ENCODE measurements around the gene CELSR1. TPM values are rescaled to one million over a fixed set of nuclear protein-coding genes. Genes with fewer than 3 reads are reported as not detected.

The CELSR1 gene
- total RNA-seq, 3 donors from 2014 or later, result 1.9 to 4.2 (median 2.5) TPM

- DNase-seq (peak in 1 of 3 donors; percentile 25), ATAC-seq (no peak)
- Histone ChIP-seq H3K4me1 (ENCODE audit: low read depth) (no peaks in the 10 kb centered on the region), H3K4me3 (no peak overlapping the region), H3K36me3 (ENCODE audit: low read depth) (no peaks in the 10 kb centered on the region), H3K9me3 (no peaks in the 10 kb centered on the region)
- no peak for TF ChIP-seq CTCF (IDR thresholded peaks at IDR 0.05)
- intact Hi-C loops (cut with DNase I, micrococcal nuclease), result no loop called here
Measured at GRCh38 chr22:46362934-46363515, 174.4 kb downstream of the CELSR1 start.

- DNase-seq (peak in 1 of 3 donors; percentile 18), ATAC-seq (no peak)
- intact Hi-C loops (cut with DNase I, micrococcal nuclease), result no loop called here
- Histone ChIP-seq H3K36me3 (ENCODE audit: low read depth) (no peaks in the 10 kb centered on the region), H3K4me3 (no peak overlapping the region), H3K4me1 (ENCODE audit: low read depth) (no peaks in the 10 kb centered on the region), H3K9me3 (no peaks in the 10 kb centered on the region)
- TF ChIP-seq CTCF (IDR thresholded peaks at IDR 0.05), result no peak
Measured at GRCh38 chr22:46362203-46362933, 175.1 kb downstream of the CELSR1 start.

DNA sequence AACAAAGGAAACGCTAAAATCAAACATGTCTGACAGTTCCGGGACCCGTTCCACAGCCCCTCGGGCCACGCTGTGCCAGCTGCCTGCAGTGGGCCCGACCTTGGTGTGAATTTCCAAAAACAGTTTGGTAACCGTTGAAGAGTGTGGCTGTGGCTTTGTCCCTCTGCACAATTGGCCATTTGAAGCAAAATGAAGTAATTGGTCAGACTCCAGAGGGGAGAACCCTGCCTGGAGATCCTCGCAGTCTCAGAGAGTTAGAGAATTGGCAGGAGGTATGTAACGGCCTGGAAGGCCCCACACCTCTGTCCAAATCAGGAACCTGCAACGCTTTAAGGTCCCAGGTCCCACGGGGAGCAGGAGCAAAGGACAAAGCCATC, 175.6 kb downstream of the CELSR1 start:
- ATAC-seq (no peak), DNase-seq (peak in 1 of 3 donors; percentile 7)
- no peak for TF ChIP-seq CTCF (IDR thresholded peaks at IDR 0.05)
- Histone ChIP-seq H3K4me3 (no peak overlapping the region), H3K9me3 (no peaks in the 10 kb centered on the region), H3K4me1 (ENCODE audit: low read depth) (no peaks in the 10 kb centered on the region), H3K36me3 (ENCODE audit: low read depth) (no peaks in the 10 kb centered on the region)
- intact Hi-C loops (cut with DNase I, micrococcal nuclease), result no loop called here

GRCh38 chr22:46360891-46361290, 176.5 kb downstream of the CELSR1 start:
- ATAC-seq, result no peak
- Histone ChIP-seq H3K9me3 (no peaks in the 10 kb centered on the region), H3K36me3 (ENCODE audit: low read depth) (no peaks in the 10 kb centered on the region), H3K4me1 (ENCODE audit: low read depth) (no peaks in the 10 kb centered on the region), H3K4me3 (no peak overlapping the region)
- TF ChIP-seq CTCF (IDR thresholded peaks at IDR 0.05), result no peak
- intact Hi-C loops (cut with DNase I, micrococcal nuclease), result no loop called here
- DNase-seq, result peak in 1 of 3 donors; percentile 7

- H3K36me3 ChIP-seq (ENCODE audit: low read depth), result no peaks in the 10 kb centered on the region
- no peak for TF ChIP-seq CTCF (IDR thresholded peaks at IDR 0.05)
- H3K9me3 ChIP-seq, result no peaks in the 10 kb centered on the region
- DNase-seq (peak in 1 of 3 donors; percentile 13), ATAC-seq (no peak)
- H3K4me1 ChIP-seq (ENCODE audit: low read depth), result no peaks in the 10 kb centered on the region
- H3K4me3 ChIP-seq, result no peak overlapping the region
- intact Hi-C loops (cut with DNase I, micrococcal nuclease), result no loop called here
Measured at GRCh38 chr22:46360097-46360496, 177.3 kb downstream of the CELSR1 start.
